Loucy (cell line): ENCODE measurements around the gene TSPO2.

ENCODE experiments used
- H2AFZ ChIP-seq: fragments of 200-600 bp; sonication (generic); 2 replicates; pipeline ENCODE4 v1.6.0; 2016; ENCODE audit warnings: antibody characterized with exemption, mild to moderate bottlenecking, low read length, moderate library complexity
- H3F3A ChIP-seq: fragments of 200-600 bp; 2 replicates; pipeline ENCODE4 v1.6.0; 2016; ENCODE audit warnings: antibody characterized with exemption, low read depth, mild to moderate bottlenecking
- H3K27me3 ChIP-seq: fragments of 200-600 bp; sonication (generic); 2 replicates; pipeline ENCODE4 v1.6.1; 2014; ENCODE audit warnings: low read length, mild to moderate bottlenecking; ENCODE audit not compliant: insufficient read depth, poor library complexity, severe bottlenecking
- H3K36me3 ChIP-seq: fragments of 200-600 bp; sonication (generic); 2 replicates; pipeline ENCODE4 v1.6.1; 2016; ENCODE audit warnings: low read length; ENCODE audit not compliant: insufficient read depth
- H3K4me1 ChIP-seq: fragments of 200-600 bp; sonication (generic); 2 replicates; pipeline ENCODE4 v1.5.1; 2014; ENCODE audit warnings: low read length, mild to moderate bottlenecking; ENCODE audit not compliant: insufficient read depth, poor library complexity, severe bottlenecking
- H3K4me2 ChIP-seq: fragments of 200-600 bp; sonication (generic); 2 replicates; pipeline ENCODE4 v1.6.0; 2014; ENCODE audit warnings: antibody characterized with exemption, low read length, low read depth, mild to moderate bottlenecking; ENCODE audit not compliant: poor library complexity, severe bottlenecking
- H3K4me3 ChIP-seq: fragments of 200-600 bp; sonication (generic); 2 replicates; pipeline ENCODE4 v1.5.1; 2014; ENCODE audit warnings: low read length, mild to moderate bottlenecking, mixed read lengths; ENCODE audit not compliant: poor library complexity, severe bottlenecking
- H3K79me2 ChIP-seq: fragments of 200-600 bp; sonication (generic); 2 replicates; pipeline ENCODE4 v1.6.1; 2014; ENCODE audit warnings: low read length; ENCODE audit not compliant: insufficient read depth
- H3K9ac ChIP-seq: fragments of 200-600 bp; sonication (generic); 2 replicates; pipeline ENCODE4 v1.6.0; 2014; ENCODE audit warnings: mild to moderate bottlenecking, low read depth, low read length, moderate library complexity; ENCODE audit not compliant: poor library complexity, severe bottlenecking
- H3K9me2 ChIP-seq: fragments of 200-600 bp; sonication (generic); replicated peaks from 2 replicates; pipeline ENCODE4 v1.6.1; 2016; ENCODE audit warnings: low read depth, low read length, mixed read lengths
- H3K9me3 ChIP-seq: fragments of 200-600 bp; sonication (generic); 2 replicates; pipeline ENCODE4 v1.6.1; 2014; ENCODE audit warnings: mild to moderate bottlenecking, antibody characterized with exemption, low read length, low read depth; ENCODE audit not compliant: insufficient read depth
- H4K20me1 ChIP-seq: fragments of 200-600 bp; sonication (generic); 2 replicates; pipeline ENCODE4 v1.6.0; 2014; ENCODE audit warnings: antibody characterized with exemption, low read length, mild to moderate bottlenecking; ENCODE audit not compliant: insufficient read depth, poor library complexity, severe bottlenecking
- CTCF ChIP-seq: fragments of 200-600 bp; sonication (generic); conservative IDR thresholded peaks from 2 replicates; pipeline ENCODE4 v1.5.1; 2014; ENCODE audit warnings: mild to moderate bottlenecking, antibody characterized with exemption, low read length
- EZH2phosphoT487 ChIP-seq: fragments of 200-600 bp; IDR thresholded peaks from 2 replicates; pipeline ENCODE4 v1.6.1; 2018; ENCODE audit warnings: antibody characterized with exemption, mild to moderate bottlenecking, moderate library complexity, borderline replicate concordance

TSPO2 gene

GRCh38 chr6:41038205-41038604 is 4.1 kb upstream of the TSPO2 start:
- Histone ChIP-seq H3F3A (no peaks in the 10 kb centered on the region), H3K4me2 (no peak overlapping the region), H2AFZ (no peak overlapping the region), H3K9me3 (no peaks in the 10 kb centered on the region), H4K20me1 (no peaks in the 10 kb centered on the region), H3K4me1 (peaks cover 10% of the 10 kb centered on the region), H3K9me2 (no peaks in the 10 kb centered on the region), H3K36me3 (no peaks in the 10 kb centered on the region), H3K4me3 (no peak overlapping the region), H3K27me3 (no peaks in the 10 kb centered on the region), H3K9ac (no peak overlapping the region), H3K79me2 (no peaks in the 10 kb centered on the region)
- TF ChIP-seq CTCF (no peak), EZH2phosphoT487 (no peak)

- Histone ChIP-seq H2AFZ (no peak within 1 kb of the TSS), H3K4me2 (no peak within 1 kb of the TSS), H3K9ac (no peak within 1 kb of the TSS), H3K79me2 (no peaks in the 10 kb centered on the region), H3K9me2 (no peaks in the 10 kb centered on the region), H4K20me1 (no peaks in the 10 kb centered on the region), H3F3A (no peaks in the 10 kb centered on the region), H3K27me3 (no peaks in the 10 kb centered on the region), H3K4me3 (no peak within 1 kb of the TSS), H3K4me1 (peaks cover 10% of the 10 kb centered on the region), H3K9me3 (no peaks in the 10 kb centered on the region), H3K36me3 (no peaks in the 10 kb centered on the region)
- TF ChIP-seq EZH2phosphoT487 (no peak), CTCF (peak; percentile 98)
Measured at GRCh38 chr6:41039060-41039998, 2.9 kb upstream of the TSPO2 start, which contains the start of gene UNC5CL. UNC5CL (minus strand) TSS chr6:41039221; CDS start chr6:41035074, 4,147 bp downstream.

- Histone ChIP-seq H2AFZ (no peak overlapping the region), H3K9me2 (no peaks in the 10 kb centered on the region), H3K27me3 (no peaks in the 10 kb centered on the region), H3F3A (no peaks in the 10 kb centered on the region), H3K79me2 (no peaks in the 10 kb centered on the region), H3K4me3 (no peak overlapping the region), H3K9ac (no peak overlapping the region), H3K9me3 (no peaks in the 10 kb centered on the region), H3K4me2 (no peak overlapping the region), H4K20me1 (no peaks in the 10 kb centered on the region), H3K36me3 (no peaks in the 10 kb centered on the region), H3K4me1 (peaks cover 10% of the 10 kb centered on the region)
- TF ChIP-seq EZH2phosphoT487 (no peak), CTCF (no peak)
Measured at GRCh38 chr6:41040101-41040939, 1.9 kb upstream of the TSPO2 start.
